SU-DHL-6 (cell line): Measurements from ENCODE around the gene SDHAF1.

ENCODE experiments used
- EZH2phosphoT487 ChIP-seq: fragments of 200-600 bp; sonication (generic), shearing (Covaris generic); conservative IDR thresholded peaks from 2 replicates; pipeline ENCODE4 v1.6.1; 2018; ENCODE audit warnings: mild to moderate bottlenecking, antibody characterized with exemption, low read length, moderate library complexity, mixed read lengths
- TF ChIP-seq, protein P1 (sequence below): fragments of 200-600 bp; sonication (generic); IDR thresholded peaks from one replicate; pipeline ENCODE4 v1.5.1; 2017; ENCODE audit warnings: antibody characterized with exemption, mild to moderate bottlenecking, low read length, moderate library complexity; ENCODE audit not compliant: insufficient read depth, poor library complexity, severe bottlenecking

DNA sequence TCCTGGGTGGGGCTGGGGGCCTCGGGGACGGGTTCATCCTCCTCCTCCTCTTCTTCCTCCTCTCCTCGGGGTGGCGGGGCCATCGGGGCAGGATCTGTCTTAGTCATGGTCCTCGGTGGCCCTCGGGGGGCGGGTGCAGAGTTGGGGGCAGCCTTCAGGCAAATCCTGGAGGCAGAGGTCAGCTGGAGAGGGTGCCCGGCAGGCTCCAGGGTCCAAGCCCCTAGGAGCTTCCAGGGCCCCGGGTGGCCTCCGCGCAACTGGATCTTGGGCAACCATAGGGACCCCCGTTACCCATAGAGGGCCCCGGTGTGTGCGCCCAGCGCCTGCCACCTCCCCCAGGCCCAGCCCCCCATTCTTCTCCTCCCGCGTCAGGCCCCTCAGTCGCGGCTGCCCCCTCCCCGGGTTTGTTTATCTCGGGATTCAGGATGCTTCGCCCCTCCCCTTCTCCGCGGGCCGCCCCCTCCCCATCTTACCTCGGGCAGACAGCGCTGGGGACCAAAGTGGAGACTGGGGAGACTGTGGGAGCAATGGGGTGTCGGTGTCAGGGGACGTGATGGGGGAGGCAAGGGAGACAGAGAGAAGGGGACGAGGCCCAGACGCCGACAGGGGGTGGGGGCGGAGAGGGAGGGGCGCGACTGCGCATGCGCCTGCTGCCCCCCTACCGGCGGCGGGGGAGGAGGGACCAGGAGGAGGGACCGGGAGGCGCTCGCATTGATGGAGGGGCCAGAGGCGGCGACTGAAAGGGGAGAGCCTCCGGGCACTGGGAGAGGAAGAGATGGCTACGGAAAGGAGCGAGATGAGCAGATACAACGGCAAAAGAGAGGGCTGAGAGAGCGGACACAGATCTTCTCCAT, 37.5 kb downstream of the SDHAF1 start, which contains the start of gene CLIP3:
- TF ChIP-seq, protein P1, sequence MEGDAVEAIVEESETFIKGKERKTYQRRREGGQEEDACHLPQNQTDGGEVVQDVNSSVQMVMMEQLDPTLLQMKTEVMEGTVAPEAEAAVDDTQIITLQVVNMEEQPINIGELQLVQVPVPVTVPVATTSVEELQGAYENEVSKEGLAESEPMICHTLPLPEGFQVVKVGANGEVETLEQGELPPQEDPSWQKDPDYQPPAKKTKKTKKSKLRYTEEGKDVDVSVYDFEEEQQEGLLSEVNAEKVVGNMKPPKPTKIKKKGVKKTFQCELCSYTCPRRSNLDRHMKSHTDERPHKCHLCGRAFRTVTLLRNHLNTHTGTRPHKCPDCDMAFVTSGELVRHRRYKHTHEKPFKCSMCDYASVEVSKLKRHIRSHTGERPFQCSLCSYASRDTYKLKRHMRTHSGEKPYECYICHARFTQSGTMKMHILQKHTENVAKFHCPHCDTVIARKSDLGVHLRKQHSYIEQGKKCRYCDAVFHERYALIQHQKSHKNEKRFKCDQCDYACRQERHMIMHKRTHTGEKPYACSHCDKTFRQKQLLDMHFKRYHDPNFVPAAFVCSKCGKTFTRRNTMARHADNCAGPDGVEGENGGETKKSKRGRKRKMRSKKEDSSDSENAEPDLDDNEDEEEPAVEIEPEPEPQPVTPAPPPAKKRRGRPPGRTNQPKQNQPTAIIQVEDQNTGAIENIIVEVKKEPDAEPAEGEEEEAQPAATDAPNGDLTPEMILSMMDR = no peak
- TF ChIP-seq EZH2phosphoT487 = no peak
